B cell (primary cell): ENCODE results near the gene GRHPR.

Source experiments
- EZH2 ChIP-seq: IDR thresholded peaks from 2 replicates; pipeline ENCODE4 v1.6.1; 2012; ENCODE audit warnings: borderline replicate concordance, low read depth, mild to moderate bottlenecking, moderate library complexity, low read length; ENCODE audit not compliant: insufficient read depth, poor library complexity, severe bottlenecking
- TF ChIP-seq, protein P1 (sequence below): fragments of 200-600 bp; IDR thresholded peaks from one replicate; pipeline ENCODE4 v1.8.0; 2022; ENCODE audit warnings: antibody characterized with exemption, mild to moderate bottlenecking

DNA sequence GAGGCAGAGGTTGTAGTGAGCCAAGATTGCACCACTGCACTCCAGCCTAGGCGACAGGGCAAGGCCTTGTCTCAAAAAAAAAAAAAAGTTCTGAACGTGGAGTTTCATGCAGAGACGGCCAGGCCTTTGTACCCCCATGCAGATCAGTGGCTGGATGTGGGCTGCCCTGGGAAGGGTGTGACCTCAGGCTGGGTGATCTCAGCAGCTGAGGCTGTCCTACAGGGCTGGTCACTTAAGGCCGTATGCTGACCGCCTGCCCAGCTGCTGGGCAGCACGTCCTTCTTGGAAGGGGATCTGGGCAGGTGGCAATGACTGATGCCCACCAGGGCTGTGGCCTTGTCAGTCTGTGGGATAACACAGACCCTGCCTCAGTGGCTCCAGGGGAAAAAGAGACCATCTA lies 37.2 kb upstream of the GRHPR start:
- TF ChIP-seq, protein P1, sequence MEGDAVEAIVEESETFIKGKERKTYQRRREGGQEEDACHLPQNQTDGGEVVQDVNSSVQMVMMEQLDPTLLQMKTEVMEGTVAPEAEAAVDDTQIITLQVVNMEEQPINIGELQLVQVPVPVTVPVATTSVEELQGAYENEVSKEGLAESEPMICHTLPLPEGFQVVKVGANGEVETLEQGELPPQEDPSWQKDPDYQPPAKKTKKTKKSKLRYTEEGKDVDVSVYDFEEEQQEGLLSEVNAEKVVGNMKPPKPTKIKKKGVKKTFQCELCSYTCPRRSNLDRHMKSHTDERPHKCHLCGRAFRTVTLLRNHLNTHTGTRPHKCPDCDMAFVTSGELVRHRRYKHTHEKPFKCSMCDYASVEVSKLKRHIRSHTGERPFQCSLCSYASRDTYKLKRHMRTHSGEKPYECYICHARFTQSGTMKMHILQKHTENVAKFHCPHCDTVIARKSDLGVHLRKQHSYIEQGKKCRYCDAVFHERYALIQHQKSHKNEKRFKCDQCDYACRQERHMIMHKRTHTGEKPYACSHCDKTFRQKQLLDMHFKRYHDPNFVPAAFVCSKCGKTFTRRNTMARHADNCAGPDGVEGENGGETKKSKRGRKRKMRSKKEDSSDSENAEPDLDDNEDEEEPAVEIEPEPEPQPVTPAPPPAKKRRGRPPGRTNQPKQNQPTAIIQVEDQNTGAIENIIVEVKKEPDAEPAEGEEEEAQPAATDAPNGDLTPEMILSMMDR: no peak
- TF ChIP-seq EZH2: no peak
